K562 (cell line): Measurements from ENCODE around the gene KLHL25. TPM values are rescaled to one million over a fixed set of nuclear protein-coding genes. Genes with fewer than 3 reads are reported as not detected.

Experiments used
- ATAC-seq: fragments of 200-7000 bp; cut with Tn5 transposase; 3 replicates; pipeline ENCODE4 v1.9.1; 2020; ENCODE audit warnings: moderate library complexity
- BruUV-seq: library from RNA; stranded (reverse); fragments of 400-500 nt; replicated peaks from 2 replicates; lab custom pipeline; 2021; lab: Mats Ljungman, UMichigan
- CTCF ChIA-PET: fragments of 300-600 bp; formaldehyde crosslinking; extraction: SDS; loops from one replicate; lab custom pipeline; 2021; ENCODE audit warnings: low intra/inter-chr PET ratio; lab: Yijun Ruan, JAX
- POLR2A ChIA-PET: fragments of 300-600, 350-650 bp; sonication (Branson Sonifier 250); formaldehyde crosslinking; extraction: SDS; loops from one replicate; lab custom pipeline; 2021; ENCODE audit warnings: antibody characterized with exemption, inconsistent platforms; lab: Yijun Ruan, JAX
- DNase-seq, 4 experiments: peaks; one replicate each; pipeline versions ENCODE4 v3.0.0 to v3.0.0-alpha.2; 2011 to 2018; ENCODE audit warnings: low spot score in 3 of 4, mixed read lengths in 3 of 4; ENCODE audit errors: extremely low read depth in 1 of 4
- FAIRE-seq: peaks from 2 replicates; lab custom pipeline; 2011; peaks lifted over from hg19 to GRCh38; lab: Jason Lieb, UNC
- H2AFZ ChIP-seq: 2 replicates; pipeline ENCODE4 v1.6.0; 2011; ENCODE audit warnings: low read depth, low read length, control low read depth, inconsistent platforms
- H3K27ac ChIP-seq: fragments of 200-600 bp; 3 replicates; pipeline ENCODE4 v1.8.0; 2011; ENCODE audit warnings: low read depth, mild to moderate bottlenecking, control low read depth, inconsistent platforms, low read length, moderate library complexity, mixed read lengths; ENCODE audit errors: extremely low read depth
- H3K27me3 ChIP-seq, 2 experiments: fragments of 300-600 bp in 1 of 2; 2 replicates in 1 of 2; 3 replicates in 1 of 2; pipeline versions ENCODE4 v1.6.0 to v1.8.0; 2011; ENCODE audit warnings: inconsistent platforms in 2 of 2, low read length in 2 of 2, mild to moderate bottlenecking in 1 of 2, mixed read lengths in 1 of 2, moderate library complexity in 1 of 2; ENCODE audit not compliant: control insufficient read depth in 2 of 2, insufficient read depth in 2 of 2
- H3K36me3 ChIP-seq: fragments of 300-600 bp; 3 replicates; pipeline ENCODE4 v1.8.0; 2011; ENCODE audit warnings: mild to moderate bottlenecking, low read length, inconsistent platforms; ENCODE audit not compliant: control insufficient read depth, insufficient read depth
- H3K4me1 ChIP-seq, 2 experiments: fragments of 200-600 bp in 1 of 2; replicated peaks in 1 of 2; 2 replicates in 1 of 2; 3 replicates in 1 of 2; pipeline versions ENCODE4 v1.5.1 to v1.8.0; 2011; ENCODE audit warnings: inconsistent platforms in 2 of 2, low read length in 2 of 2, mild to moderate bottlenecking in 1 of 2, mixed read lengths in 1 of 2, moderate library complexity in 1 of 2; ENCODE audit not compliant: control insufficient read depth in 2 of 2, insufficient read depth in 2 of 2
- H3K4me2 ChIP-seq: 2 replicates; pipeline ENCODE4 v1.6.1; 2011; ENCODE audit warnings: low read length, control low read depth, inconsistent platforms, mixed read lengths; ENCODE audit not compliant: insufficient read depth
- H3K4me3 ChIP-seq: fragments of 200-600 bp; sonication (generic), shearing (Covaris generic); 2 replicates; pipeline ENCODE4 v1.5.1; 2016; ENCODE audit warnings: control low read depth, inconsistent platforms
- H3K79me2 ChIP-seq: fragments of 200-600 bp; 3 replicates; pipeline ENCODE4 v1.8.0; 2011; ENCODE audit warnings: low read length, inconsistent platforms; ENCODE audit not compliant: control insufficient read depth, insufficient read depth
- H3K9ac ChIP-seq, 2 experiments: 2 replicates each; pipeline versions ENCODE4 v1.6.0 to v1.6.1; 2011; ENCODE audit warnings: low read depth in 2 of 2, low read length in 2 of 2, control low read depth in 1 of 2, inconsistent platforms in 1 of 2, mild to moderate bottlenecking in 1 of 2, mixed read lengths in 1 of 2; ENCODE audit not compliant: insufficient read depth in 1 of 2
- H3K9me1 ChIP-seq: one replicate; pipeline ENCODE4 v1.6.0; 2011; ENCODE audit warnings: inconsistent platforms, mild to moderate bottlenecking, low read length, moderate library complexity; ENCODE audit not compliant: control insufficient read depth, insufficient read depth
- H3K9me3 ChIP-seq: replicated peaks from 2 replicates; pipeline ENCODE4 v1.5.1; 2011; ENCODE audit warnings: low read depth, low read length, inconsistent platforms; ENCODE audit not compliant: control insufficient read depth, insufficient read depth
- H4K20me1 ChIP-seq: replicated peaks from 2 replicates; pipeline ENCODE4 v1.6.1; 2011; ENCODE audit warnings: low read length, inconsistent platforms, mixed read lengths; ENCODE audit not compliant: control insufficient read depth, insufficient read depth
- CHD7 ChIP-seq: fragments of 200-600 bp; sonication (generic); IDR thresholded peaks from one replicate; pipeline ENCODE4 v1.6.1; 2012; ENCODE audit warnings: mild to moderate bottlenecking, low read depth, low read length, inconsistent platforms
- USF1 ChIP-seq: sonication (generic); formaldehyde crosslinking; IDR thresholded peaks from 2 replicates; pipeline ENCODE4 v1.9.0; 2022; ENCODE audit warnings: mild to moderate bottlenecking, missing genetic modification reagents
- WGBS: fragments of 100-300 bp; shearing (Covaris generic); methylation state at CpG from one replicate; pipeline ENCODE4 v1.1.6; 2016; ENCODE audit warnings: low coverage, mixed read lengths; ENCODE audit not compliant: insufficient coverage; ENCODE audit errors: missing lambda C conversion rate; 5-methylcytosine and 5-hydroxymethylcytosine counted together
- in situ Hi-C: fragments of 300-500 bp; cut with MboI; formaldehyde crosslinking; loops from 4 replicates; pipeline ENCODE4 v1.15.0; 2018; ENCODE audit warnings: inconsistent platforms, mixed read lengths
- intact Hi-C: fragments of 100-400 bp; cut with micrococcal nuclease; formaldehyde crosslinking; loops from 2 replicates; pipeline ENCODE4 v1.14.2; 2022
- polyA plus RNA-seq, 8 experiments: library from polyadenylated mRNA; depleted of rRNA in 4 of 8; stranded (reverse) in 5 of 8; unstranded in 3 of 8; fragments of >200 nt; fragmentation: Nextera tagmentation in 2 of 8; fragmentation: Illumina TruSeq in 1 of 8; extraction: Ambion mirVana in 2 of 8; extraction: Trizol in 1 of 8; gene quantifications; 2 replicates each; pipeline versions ENCODE4 v1.2.1 to v1.2.3, GENCODE V29; 2011 to 2014; ENCODE audit warnings: inconsistent platforms in 1 of 8, missing spikeins in 1 of 8
- total RNA-seq, 7 experiments: library from RNA; depleted of rRNA in 6 of 7; stranded (reverse); fragments of >200 nt in 6 of 7; fragmentation: Illumina TruSeq in 2 of 7; extraction: Trizol in 2 of 7; gene quantifications; 2 replicates each; pipeline versions ENCODE4 v1.2.1 to v1.2.3, GENCODE V29; 2011 to 2021; ENCODE audit warnings: low replicate concordance in 1 of 7

The KLHL25 gene
- total and polyA plus RNA-seq, 9 of the 15 experiments (the other 6 are each of a cell fraction or from before 2014, with no cell fraction given), result 0.04 to 0.14 (median 0.10) TPM; not detected in 3

GRCh38 chr15:85810075-85810474 is 15.3 kb upstream of the KLHL25 start:
- no peak overlapping the region for H3K9ac ChIP-seq
- H3K4me3 ChIP-seq, result no peak overlapping the region
- no peaks in the 10 kb centered on the region for H3K9me3 ChIP-seq
- H4K20me1 ChIP-seq, result no peaks in the 10 kb centered on the region
- ChIA-PET POLR2A (no interaction called here), CTCF (no interaction called here)
- H3K4me1 ChIP-seq, result no peaks in the 10 kb centered on the region
- in situ Hi-C loops (no loop called here), intact Hi-C loops (no loop called here)
- FAIRE-seq (no peak), ATAC-seq (no peak), DNase-seq (no peak)
- no peak overlapping the region for H3K4me2 ChIP-seq
- H3K79me2 ChIP-seq, result no peaks in the 10 kb centered on the region
- H3K36me3 ChIP-seq, result no peaks in the 10 kb centered on the region
- H3K9me1 ChIP-seq, result no peaks in the 10 kb centered on the region
- H2AFZ ChIP-seq, result no peak overlapping the region
- H3K27me3 ChIP-seq, result no peaks in the 10 kb centered on the region
- BruUV-seq, result no TSS peak
- H3K27ac ChIP-seq, result no peak overlapping the region
- 5% methylated on average over 3 of the region's 3 CpGs for WGBS
- TF ChIP-seq USF1 (CRISPR knock-in tag), result no peak

GRCh38 chr15:85805420-85805819 is 10.7 kb upstream of the KLHL25 start:
- H3K9me3 ChIP-seq, result no peaks in the 10 kb centered on the region
- DNase-seq, result no peak
- no peak overlapping the region for H3K27ac ChIP-seq
- H3K79me2 ChIP-seq, result no peaks in the 10 kb centered on the region
- no peak overlapping the region for H2AFZ ChIP-seq
- H4K20me1 ChIP-seq, result no peaks in the 10 kb centered on the region
- H3K9ac ChIP-seq, result no peak overlapping the region
- intact Hi-C loops, result no loop called here
- 0% methylated on average over 3 of the region's 3 CpGs for WGBS
- H3K27me3 ChIP-seq, result no peaks in the 10 kb centered on the region; a peak in 1 of 5 replicates
- H3K36me3 ChIP-seq, result no peaks in the 10 kb centered on the region
- in situ Hi-C loops, result no loop called here
- no peak overlapping the region for H3K4me2 ChIP-seq
- CTCF ChIA-PET, result no interaction called here
- POLR2A ChIA-PET, result interaction anchor here (0.7 kb wide), 1 partner anchor 8 kb away, joined by 4 read pairs; no protein-coding TSS in a partner anchor
- H3K4me3 ChIP-seq, result no peak overlapping the region
- FAIRE-seq, result no peak
- ATAC-seq, result no peak
- no peak for TF ChIP-seq CHD7
- no TSS peak for BruUV-seq
- H3K4me1 ChIP-seq, result no peaks in the 10 kb centered on the region
- H3K9me1 ChIP-seq, result no peaks in the 10 kb centered on the region
